ENCODE measurements around the gene DENND1A.
"Not testable (repeated sequence)": the region's sequence is repeated elsewhere in the genome, so short reads cannot be mapped to it uniquely, and the experiment has no call there.

Gene DENND1A

DNA sequence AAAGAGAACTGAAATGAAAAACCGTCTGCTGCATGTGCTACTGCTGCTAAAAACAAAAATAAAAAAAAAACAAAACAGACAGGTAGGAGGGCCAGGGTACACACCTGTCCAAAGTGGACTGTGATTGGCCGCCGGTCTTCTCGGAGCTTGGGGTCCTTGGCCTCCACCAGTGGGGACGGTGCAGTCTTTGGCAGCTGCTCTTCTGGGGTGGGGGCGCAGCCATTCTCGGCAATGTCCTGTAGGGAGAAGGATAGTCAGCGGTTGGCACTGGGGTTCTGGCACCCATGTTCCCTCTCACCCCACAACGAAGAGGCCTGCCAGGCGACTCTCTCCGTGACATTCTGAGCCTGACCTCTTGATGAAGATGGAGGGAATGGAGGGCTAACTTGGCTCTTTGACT, 489.7 kb downstream of the DENND1A start:
- no peak for DNase-seq

- DNase-seq: no peak
Observed at GRCh38 chr9:123438821-123439220, 491.1 kb downstream of the DENND1A start.

- DNase-seq: no peak
Observed at GRCh38 chr9:123438321-123438720, 491.6 kb downstream of the DENND1A start.

- DNase-seq: no peak
Observed at GRCh38 chr9:123437201-123437600, 492.7 kb downstream of the DENND1A start.

- no peak for DNase-seq
Observed at GRCh38 chr9:123435471-123435870, 494.5 kb downstream of the DENND1A start.

DNA sequence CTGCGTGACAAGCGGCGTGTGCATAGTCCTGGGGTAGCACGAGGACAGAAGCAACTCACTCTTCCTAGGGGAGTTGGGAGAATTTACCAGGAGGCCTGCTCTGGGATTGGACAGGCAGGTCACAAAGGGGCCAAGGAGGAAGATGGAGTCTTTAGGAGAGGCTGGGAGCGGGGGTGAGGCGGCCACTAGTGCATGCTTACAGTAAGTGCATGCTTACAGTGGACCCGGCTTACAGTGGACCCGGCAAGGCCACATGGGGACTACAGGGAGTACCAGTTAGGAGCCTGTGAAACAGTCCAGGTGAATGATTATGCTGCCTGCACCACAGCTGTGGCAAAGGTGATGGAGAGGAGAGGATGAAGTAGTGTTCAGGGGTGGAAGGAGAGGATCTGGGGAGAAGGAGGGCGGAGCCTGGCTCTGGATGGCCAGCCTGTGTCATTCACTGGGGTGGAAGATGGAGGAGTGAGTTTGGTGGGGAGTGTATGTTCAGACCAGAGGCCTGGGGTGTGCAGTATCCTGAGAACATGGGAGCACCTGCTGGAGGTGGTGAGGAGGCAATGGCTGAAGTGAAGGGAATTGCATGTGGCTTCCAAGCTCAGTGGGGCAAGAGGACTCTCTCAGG, 495.2 kb downstream of the DENND1A start:
- DNase-seq: no peak

GRCh38 chr9:123432331-123433236, 497.3 kb downstream of the DENND1A start:
- no peak for DNase-seq

DNA sequence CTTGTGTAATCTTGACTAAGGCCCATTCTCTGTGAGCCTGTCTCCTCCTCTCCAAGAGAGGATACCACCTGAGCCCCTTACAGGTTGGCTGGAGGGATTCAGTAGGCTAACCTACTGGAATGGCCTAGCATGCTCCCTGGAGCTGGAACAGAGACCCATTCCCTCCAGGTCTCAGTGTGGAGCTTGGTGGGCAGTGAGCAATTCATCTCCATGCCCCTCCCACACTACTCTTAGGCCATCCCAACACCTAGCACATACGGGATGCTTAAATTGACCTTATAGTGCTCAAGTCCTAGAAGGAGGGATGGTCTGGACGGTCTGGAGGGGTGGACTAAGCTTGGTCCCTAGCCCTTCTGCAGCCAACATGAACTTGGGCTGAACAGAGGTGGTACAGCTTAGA, 498.3 kb downstream of the DENND1A start:
- no peak for DNase-seq

DNA sequence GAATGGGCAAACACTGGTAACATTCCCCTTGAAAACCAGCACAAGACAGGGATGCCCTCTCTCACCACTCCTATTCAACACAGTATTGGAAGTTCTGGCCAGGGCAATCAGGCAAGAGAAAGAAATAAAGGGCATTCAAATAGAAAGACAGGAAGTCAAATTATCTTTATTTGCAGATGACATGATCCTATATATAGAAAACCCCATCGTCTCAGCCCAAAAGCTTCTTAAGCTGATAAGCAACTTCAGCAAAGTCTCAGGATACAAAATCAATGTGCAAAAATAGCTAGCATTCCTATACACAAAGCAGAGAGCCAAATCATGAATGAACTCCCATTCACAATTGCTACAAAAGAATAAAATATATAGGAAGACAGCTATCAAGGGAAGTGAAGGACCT, 501.5 kb downstream of the DENND1A start:
- not testable (repeated sequence) for DNase-seq

DNA sequence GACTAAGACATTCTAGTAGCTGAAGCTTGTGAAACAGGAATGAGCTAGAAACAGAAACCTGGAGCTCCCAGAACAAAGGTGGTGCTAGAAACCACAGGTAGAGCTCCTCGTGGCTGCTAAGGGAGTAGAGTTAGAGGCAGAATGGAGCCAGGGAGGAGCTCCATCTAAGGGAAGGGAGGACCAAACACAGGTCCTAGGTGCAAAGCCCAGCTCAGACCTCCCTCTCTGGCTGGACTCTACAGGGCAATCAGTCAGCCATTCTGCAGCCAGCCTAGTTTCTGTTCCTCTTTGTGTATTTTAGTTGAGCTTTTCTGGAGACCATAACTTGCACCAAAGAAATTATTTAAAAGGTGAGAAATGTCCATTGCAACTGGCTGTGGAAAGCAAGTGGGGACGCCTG, 503.5 kb downstream of the DENND1A start:
- no peak for DNase-seq

- no peak for DNase-seq
Observed at GRCh38 chr9:123425836-123426365, 504.0 kb downstream of the DENND1A start.

- DNase-seq: no peak
Observed at GRCh38 chr9:123425261-123425821, 504.6 kb downstream of the DENND1A start.

DNA sequence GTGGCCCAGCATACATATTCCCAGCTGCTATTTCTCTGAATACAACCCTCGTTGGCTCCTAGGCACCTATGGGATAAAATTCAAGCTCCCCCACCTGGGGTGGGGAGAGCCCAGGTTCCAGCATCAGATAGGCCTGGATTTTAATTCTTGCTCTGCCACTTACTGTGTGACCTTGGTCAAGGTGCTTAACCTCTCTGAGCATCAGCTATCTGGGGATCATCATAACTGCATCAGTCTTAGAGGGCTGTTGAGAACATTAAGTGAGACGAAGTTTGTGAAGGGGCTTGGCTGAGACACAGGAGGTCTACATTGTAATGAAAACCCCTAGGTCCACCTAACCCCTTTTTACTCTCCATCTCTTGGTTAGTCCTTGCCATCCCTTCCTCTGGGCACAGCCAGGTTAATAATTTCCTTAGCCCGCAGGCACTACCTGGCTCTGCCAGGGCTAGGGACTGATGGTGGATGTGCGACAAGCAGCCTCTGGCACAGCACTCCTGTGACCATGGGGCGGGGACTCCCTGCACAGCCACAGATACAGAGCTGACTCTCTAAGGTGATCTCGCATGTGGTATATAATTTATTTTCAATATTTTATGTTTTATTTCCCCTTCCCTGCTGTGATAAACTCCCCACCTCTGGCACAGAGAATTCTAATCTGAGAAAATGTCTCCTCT, 505.2 kb downstream of the DENND1A start:
- DNase-seq: no peak

DNA sequence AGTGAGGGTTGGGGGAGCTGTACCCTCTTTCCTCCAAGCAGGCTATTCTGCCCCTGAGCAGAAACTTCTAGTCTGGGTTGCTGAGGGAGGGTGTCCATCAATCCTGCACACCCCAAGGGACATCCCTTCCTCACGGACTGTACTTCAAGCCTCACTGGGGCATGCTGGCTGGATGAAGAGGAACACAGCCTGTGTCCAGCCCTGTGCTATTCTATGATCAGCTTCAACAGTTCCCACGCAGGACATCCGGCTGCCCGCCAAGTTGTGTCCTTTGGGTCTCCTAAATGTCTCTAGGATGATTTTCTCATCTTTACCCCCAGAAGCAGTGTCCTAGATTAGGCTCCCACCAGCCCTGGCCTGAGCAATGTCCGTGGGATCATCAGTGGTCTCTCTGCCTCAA, 505.8 kb downstream of the DENND1A start:
- no peak for DNase-seq

GRCh38 chr9:123423311-123423640, 506.6 kb downstream of the DENND1A start:
- DNase-seq: no peak

- DNase-seq: no peak
Observed at GRCh38 chr9:123422635-123423310, 507.2 kb downstream of the DENND1A start.

- DNase-seq: no peak
Observed at GRCh38 chr9:123421801-123422455, 508.0 kb downstream of the DENND1A start.

DNA sequence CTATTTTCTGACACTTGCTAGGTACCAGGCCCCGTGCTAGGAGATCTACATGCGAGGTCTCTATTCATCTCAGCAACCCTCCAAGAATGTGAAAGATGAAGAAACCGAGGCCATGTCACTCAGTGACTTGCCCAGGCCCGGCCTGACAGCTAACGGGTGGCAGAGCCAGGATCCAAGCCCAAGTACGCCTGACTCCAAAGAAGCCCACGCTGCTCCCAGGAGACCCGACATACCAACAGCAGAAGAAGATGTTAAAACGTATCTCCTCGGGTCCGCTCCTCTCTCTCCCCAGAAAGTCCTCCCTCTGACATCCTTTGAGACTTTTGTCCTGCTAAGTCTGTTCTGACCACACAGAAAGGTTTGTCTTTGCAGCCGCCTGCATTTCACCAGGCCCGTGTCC, 508.7 kb downstream of the DENND1A start:
- DNase-seq: no peak

GRCh38 chr9:123420592-123421111, 509.3 kb downstream of the DENND1A start:
- DNase-seq: no peak

GRCh38 chr9:123419721-123420591, 510.0 kb downstream of the DENND1A start:
- DNase-seq: no peak

DNA sequence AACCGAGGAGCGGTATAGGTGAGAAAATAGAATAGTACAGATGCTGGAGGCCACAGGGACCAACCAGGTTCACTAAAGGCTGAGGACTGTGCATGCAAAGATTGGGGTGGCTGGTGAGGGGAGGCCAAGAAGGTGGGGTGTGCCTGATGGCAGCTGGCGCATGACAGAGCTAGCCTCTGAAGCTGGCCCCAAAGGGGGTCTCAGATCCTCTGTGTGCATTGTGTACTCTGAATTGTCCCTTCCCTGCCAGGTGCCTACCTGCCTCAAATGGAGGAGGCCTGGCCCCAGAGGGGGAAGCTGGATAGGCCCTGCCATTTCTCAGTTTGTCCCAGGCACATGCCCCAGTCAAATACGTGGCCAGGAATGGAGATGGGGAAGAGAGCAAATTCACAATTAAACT, 510.8 kb downstream of the DENND1A start:
- no peak for DNase-seq
